ENCODE measurements around the gene DIPK1C.

DNA sequence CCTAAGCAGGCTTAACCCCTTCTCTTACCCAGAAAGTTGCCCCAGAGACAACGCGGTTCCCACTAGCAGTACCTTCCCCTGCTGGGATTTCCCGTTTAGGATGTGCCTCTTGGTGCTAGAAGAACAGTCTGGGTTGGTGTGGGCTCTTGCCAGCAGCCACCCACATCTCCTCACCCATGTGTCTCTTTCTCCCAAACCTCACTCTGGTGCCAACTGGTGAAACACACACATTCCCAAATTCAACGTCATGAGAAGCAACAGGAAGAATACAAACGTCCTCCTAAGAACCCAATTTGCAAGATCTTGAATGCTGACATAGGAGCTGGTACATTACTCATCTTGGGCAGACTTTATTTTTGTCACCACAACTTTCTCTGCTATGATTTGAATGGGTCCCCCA, 36.2 kb downstream of the DIPK1C start:
- TF ChIP-seq EZH2 (IDR thresholded peaks at IDR 0.05; ENCODE audit: borderline replicate concordance), result no peak
- TF ChIP-seq, protein P1, sequence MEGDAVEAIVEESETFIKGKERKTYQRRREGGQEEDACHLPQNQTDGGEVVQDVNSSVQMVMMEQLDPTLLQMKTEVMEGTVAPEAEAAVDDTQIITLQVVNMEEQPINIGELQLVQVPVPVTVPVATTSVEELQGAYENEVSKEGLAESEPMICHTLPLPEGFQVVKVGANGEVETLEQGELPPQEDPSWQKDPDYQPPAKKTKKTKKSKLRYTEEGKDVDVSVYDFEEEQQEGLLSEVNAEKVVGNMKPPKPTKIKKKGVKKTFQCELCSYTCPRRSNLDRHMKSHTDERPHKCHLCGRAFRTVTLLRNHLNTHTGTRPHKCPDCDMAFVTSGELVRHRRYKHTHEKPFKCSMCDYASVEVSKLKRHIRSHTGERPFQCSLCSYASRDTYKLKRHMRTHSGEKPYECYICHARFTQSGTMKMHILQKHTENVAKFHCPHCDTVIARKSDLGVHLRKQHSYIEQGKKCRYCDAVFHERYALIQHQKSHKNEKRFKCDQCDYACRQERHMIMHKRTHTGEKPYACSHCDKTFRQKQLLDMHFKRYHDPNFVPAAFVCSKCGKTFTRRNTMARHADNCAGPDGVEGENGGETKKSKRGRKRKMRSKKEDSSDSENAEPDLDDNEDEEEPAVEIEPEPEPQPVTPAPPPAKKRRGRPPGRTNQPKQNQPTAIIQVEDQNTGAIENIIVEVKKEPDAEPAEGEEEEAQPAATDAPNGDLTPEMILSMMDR (IDR thresholded peaks at IDR 0.05; ENCODE audit: poor library complexity), result no peak

All from hepatocyte (in vitro differentiated cells).